Measurements from ENCODE around the gene NLRP2B.
"Not testable (repeated sequence)": the region's sequence is repeated elsewhere in the genome, so short reads cannot be mapped to it uniquely, and the experiment has no call there.

NLRP2B gene

GRCh38 chrX:57680160-57680559 is at the start of gene NLRP2B:
NLRP2B (minus strand) TSS chrX:57680260.
- no peak for DNase-seq

GRCh38 chrX:57725995-57726394 is 45.9 kb upstream of the NLRP2B start:
- not testable (repeated sequence) for DNase-seq

GRCh38 chrX:57681341-57681740 is 1.3 kb upstream of the NLRP2B start:
- DNase-seq: no peak

GRCh38 chrX:57678686-57679428 is 1.2 kb downstream of the NLRP2B start:
- DNase-seq: no peak

- no peak for DNase-seq
Measured at GRCh38 chrX:57677132-57677858, 2.8 kb downstream of the NLRP2B start.

- no peak for DNase-seq
Measured at GRCh38 chrX:57675320-57675719, 4.7 kb downstream of the NLRP2B start.

- DNase-seq: no peak
Measured at GRCh38 chrX:57674861-57675260, 5.2 kb downstream of the NLRP2B start.

- no peak for DNase-seq
Measured at GRCh38 chrX:57669961-57670360, 10.1 kb downstream of the NLRP2B start.

- DNase-seq: no peak
Measured at GRCh38 chrX:57667010-57667409, 13.1 kb downstream of the NLRP2B start.

- no peak for DNase-seq
Measured at GRCh38 chrX:57655065-57655464, 25.0 kb downstream of the NLRP2B start.

GRCh38 chrX:57652705-57653104 is 27.4 kb downstream of the NLRP2B start:
- no peak for DNase-seq

- DNase-seq: no peak
Measured at GRCh38 chrX:57651169-57651919, 28.7 kb downstream of the NLRP2B start.

- DNase-seq: no peak
Measured at GRCh38 chrX:57647020-57647419, 33.0 kb downstream of the NLRP2B start.

GRCh38 chrX:57643698-57644097 is 36.4 kb downstream of the NLRP2B start:
- DNase-seq: no peak

GRCh38 chrX:57641338-57641737 is 38.7 kb downstream of the NLRP2B start:
- DNase-seq: no peak

- DNase-seq: no peak
Measured at GRCh38 chrX:57640674-57641016, 39.4 kb downstream of the NLRP2B start.

- DNase-seq: not testable (repeated sequence)
Measured at GRCh38 chrX:57629438-57629837, 50.6 kb downstream of the NLRP2B start.
